22Rv1 (cell line): ENCODE results near the gene POMGNT2.

Experiments used
- CTCF ChIP-seq: fragments of 450-650 bp; IDR thresholded peaks from 2 replicates; pipeline ENCODE4 v1.5.1; 2017; ENCODE audit warnings: mild to moderate bottlenecking
- ZFX ChIP-seq: fragments of 450-650 bp; IDR thresholded peaks from 2 replicates; pipeline ENCODE4 v1.6.1; 2017; ENCODE audit warnings: antibody characterized with exemption, borderline replicate concordance

GRCh38 chr3:43128464-43128863 is 22.6 kb upstream of the POMGNT2 start:
- TF ChIP-seq CTCF (no peak), ZFX (no peak)
